Measurements from ENCODE around the gene IL4I1. TPM values are rescaled to one million over a fixed set of nuclear protein-coding genes. Genes with fewer than 3 reads are reported as not detected.

Gene IL4I1
- total RNA-seq, 1 experiment from 2014 or later, result 1.5 TPM

DNA sequence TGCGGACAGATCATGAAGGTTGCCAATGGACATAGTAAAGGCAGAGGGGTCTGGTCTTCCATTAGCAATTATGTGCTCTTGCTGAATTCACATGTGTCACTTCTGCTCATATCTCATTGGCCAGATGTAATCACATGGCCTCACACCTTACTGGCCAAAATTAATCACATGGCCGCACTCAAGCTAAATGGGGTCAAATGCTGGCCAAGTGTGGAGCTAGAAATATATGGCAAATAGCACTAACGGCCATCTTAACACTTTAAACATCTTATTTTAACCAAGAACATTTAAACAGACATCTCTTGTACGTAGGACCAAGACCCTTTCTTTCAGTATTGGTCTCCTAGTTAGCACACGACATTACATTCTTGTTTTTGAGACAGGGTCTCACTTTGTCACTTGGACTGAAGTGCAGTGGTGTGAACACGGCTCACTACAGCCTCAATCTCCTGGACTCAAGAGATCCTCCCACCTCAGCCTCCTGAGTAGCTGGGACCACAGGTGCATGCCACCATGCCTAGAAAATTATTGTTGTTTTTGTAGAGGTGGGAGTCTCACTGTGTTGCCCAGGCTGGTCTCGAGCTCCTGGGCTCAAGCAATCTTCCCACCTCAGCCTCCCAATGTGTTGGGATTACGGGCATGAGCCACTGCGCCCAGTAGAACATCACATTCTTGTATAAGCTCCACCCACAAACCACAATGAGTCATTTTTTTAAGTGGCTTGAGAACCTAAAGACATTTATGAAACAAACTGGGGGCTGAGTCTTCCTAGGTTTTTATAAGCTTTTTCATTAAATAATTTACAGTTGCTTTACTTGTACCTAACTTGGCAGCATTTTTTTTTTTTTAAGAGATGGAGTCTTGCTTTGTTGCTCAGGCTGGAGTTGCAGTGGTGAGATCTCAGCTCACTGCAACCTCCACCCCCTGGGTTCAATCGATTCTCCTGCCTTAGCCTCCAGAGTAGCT lies 48.7 kb downstream of the IL4I1 start:
- Histone ChIP-seq H3K4me3 (ENCODE audit: low read depth in 2 of 2, low read length in 2 of 2) (no peak overlapping the region), H3K4me1 (ENCODE audit: control insufficient read depth, insufficient read depth, low read length) (peaks cover 2% of the 10 kb centered on the region; the same call in 1 of the 2 replicates), H3K9me3 (ENCODE audit: control insufficient read depth, insufficient read depth, low read depth, low read length) (no peaks in the 10 kb centered on the region), H3K36me3 (ENCODE audit: control insufficient read depth, insufficient read depth, low read length) (no peaks in the 10 kb centered on the region), H3K27me3 (ENCODE audit: control insufficient read depth, insufficient read depth, low read length) (no peaks in the 10 kb centered on the region), H3K27ac (ENCODE audit: low read length) (no peak overlapping the region)
- in situ Hi-C loops (cut with HindIII; ENCODE audit: low pct_unique_long_range_greater_than_20kb, low sequenced_read_pairs), result no loop called here
- intact Hi-C loops (cut with micrococcal nuclease; ENCODE audit: unreplicated experiment), result no loop called here
- ATAC-seq, result no peak
- BruUV-seq (replicated peaks), result no TSS peak
- TF ChIP-seq, protein P1, sequence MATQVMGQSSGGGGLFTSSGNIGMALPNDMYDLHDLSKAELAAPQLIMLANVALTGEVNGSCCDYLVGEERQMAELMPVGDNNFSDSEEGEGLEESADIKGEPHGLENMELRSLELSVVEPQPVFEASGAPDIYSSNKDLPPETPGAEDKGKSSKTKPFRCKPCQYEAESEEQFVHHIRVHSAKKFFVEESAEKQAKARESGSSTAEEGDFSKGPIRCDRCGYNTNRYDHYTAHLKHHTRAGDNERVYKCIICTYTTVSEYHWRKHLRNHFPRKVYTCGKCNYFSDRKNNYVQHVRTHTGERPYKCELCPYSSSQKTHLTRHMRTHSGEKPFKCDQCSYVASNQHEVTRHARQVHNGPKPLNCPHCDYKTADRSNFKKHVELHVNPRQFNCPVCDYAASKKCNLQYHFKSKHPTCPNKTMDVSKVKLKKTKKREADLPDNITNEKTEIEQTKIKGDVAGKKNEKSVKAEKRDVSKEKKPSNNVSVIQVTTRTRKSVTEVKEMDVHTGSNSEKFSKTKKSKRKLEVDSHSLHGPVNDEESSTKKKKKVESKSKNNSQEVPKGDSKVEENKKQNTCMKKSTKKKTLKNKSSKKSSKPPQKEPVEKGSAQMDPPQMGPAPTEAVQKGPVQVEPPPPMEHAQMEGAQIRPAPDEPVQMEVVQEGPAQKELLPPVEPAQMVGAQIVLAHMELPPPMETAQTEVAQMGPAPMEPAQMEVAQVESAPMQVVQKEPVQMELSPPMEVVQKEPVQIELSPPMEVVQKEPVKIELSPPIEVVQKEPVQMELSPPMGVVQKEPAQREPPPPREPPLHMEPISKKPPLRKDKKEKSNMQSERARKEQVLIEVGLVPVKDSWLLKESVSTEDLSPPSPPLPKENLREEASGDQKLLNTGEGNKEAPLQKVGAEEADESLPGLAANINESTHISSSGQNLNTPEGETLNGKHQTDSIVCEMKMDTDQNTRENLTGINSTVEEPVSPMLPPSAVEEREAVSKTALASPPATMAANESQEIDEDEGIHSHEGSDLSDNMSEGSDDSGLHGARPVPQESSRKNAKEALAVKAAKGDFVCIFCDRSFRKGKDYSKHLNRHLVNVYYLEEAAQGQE (IDR thresholded peaks at IDR 0.05; ENCODE audit: insufficient read depth in 1 of 2, low read depth in 2 of 2, low read length in 1 of 2), result no peak
- TF ChIP-seq, protein P2, sequence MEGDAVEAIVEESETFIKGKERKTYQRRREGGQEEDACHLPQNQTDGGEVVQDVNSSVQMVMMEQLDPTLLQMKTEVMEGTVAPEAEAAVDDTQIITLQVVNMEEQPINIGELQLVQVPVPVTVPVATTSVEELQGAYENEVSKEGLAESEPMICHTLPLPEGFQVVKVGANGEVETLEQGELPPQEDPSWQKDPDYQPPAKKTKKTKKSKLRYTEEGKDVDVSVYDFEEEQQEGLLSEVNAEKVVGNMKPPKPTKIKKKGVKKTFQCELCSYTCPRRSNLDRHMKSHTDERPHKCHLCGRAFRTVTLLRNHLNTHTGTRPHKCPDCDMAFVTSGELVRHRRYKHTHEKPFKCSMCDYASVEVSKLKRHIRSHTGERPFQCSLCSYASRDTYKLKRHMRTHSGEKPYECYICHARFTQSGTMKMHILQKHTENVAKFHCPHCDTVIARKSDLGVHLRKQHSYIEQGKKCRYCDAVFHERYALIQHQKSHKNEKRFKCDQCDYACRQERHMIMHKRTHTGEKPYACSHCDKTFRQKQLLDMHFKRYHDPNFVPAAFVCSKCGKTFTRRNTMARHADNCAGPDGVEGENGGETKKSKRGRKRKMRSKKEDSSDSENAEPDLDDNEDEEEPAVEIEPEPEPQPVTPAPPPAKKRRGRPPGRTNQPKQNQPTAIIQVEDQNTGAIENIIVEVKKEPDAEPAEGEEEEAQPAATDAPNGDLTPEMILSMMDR (IDR thresholded peaks at IDR 0.05), result no peak
- TF ChIP-seq SIN3A (IDR thresholded peaks at IDR 0.05; ENCODE audit: borderline replicate concordance, insufficient read depth, low read depth, low read length) (no peak), POLR2AphosphoS5 (IDR thresholded peaks at IDR 0.05; ENCODE audit: low read depth, low read length) (no peak), TCF7L2 (IDR thresholded peaks at IDR 0.05; ENCODE audit: low read depth, low read length) (no peak)
- ChIA-PET CTCF (no interaction called here), POLR2A (no interaction called here)
- no peak for DNase-seq (ENCODE audit: low read depth, low spot score)

DNA sequence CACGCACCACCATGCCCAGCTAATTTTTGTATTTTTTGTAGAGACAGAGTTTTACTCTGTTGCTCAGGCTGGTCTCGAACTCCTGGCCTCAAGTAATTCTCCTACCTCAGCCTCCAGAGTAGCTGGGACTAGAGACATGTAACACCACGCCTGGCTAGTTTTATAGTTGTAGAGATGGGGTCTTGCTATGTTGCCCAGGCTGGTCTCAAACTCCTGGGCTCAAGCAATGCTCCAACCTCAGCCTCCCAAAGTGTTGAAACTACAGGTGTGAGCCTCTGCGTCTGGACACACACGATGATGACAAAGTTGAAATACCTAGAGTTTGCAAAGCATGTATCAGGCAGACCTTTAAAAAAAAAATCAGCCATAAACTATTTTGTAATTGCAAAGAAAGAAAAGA lies 50.3 kb downstream of the IL4I1 start:
- in situ Hi-C loops (cut with HindIII; ENCODE audit: low pct_unique_long_range_greater_than_20kb, low sequenced_read_pairs), result no loop called here
- POLR2A ChIA-PET, result no interaction called here
- CTCF ChIA-PET, result no interaction called here
- Histone ChIP-seq H3K27me3 (ENCODE audit: control insufficient read depth, insufficient read depth, low read length) (no peaks in the 10 kb centered on the region), H3K27ac (ENCODE audit: low read length) (no peak overlapping the region), H3K4me1 (ENCODE audit: control insufficient read depth, insufficient read depth, low read length) (no peaks in the 10 kb centered on the region; the same call in 1 of the 2 replicates), H3K36me3 (ENCODE audit: control insufficient read depth, insufficient read depth, low read length) (no peaks in the 10 kb centered on the region), H3K4me3 (ENCODE audit: low read depth in 2 of 2, low read length in 2 of 2) (no peak overlapping the region), H3K9me3 (ENCODE audit: control insufficient read depth, insufficient read depth, low read depth, low read length) (no peaks in the 10 kb centered on the region)
- DNase-seq (ENCODE audit: low read depth, low spot score), result no peak
- no peak for ATAC-seq
- no TSS peak for BruUV-seq (replicated peaks)
- intact Hi-C loops (cut with micrococcal nuclease; ENCODE audit: unreplicated experiment), result no loop called here
- TF ChIP-seq TCF7L2 (IDR thresholded peaks at IDR 0.05; ENCODE audit: low read depth, low read length), result no peak
- TF ChIP-seq SIN3A (IDR thresholded peaks at IDR 0.05; ENCODE audit: borderline replicate concordance, insufficient read depth, low read depth, low read length), result no peak
- TF ChIP-seq, protein P1 (IDR thresholded peaks at IDR 0.05; ENCODE audit: insufficient read depth in 1 of 2, low read depth in 2 of 2, low read length in 1 of 2), result no peak
- TF ChIP-seq POLR2AphosphoS5 (IDR thresholded peaks at IDR 0.05; ENCODE audit: low read depth, low read length), result no peak
- TF ChIP-seq, protein P2 (IDR thresholded peaks at IDR 0.05), result no peak

Measured in Panc1 (cell line).